ENCODE results near the gene ZNF593. TPM values are rescaled to one million over a fixed set of nuclear protein-coding genes. Genes with fewer than 3 reads are reported as not detected.

The ZNF593 gene
- total and polyA plus RNA-seq, 2 of the 13 experiments (the other 11 are each of a cell fraction or from before 2014, with no cell fraction given): 37.3 to 55.8 TPM

DNA sequence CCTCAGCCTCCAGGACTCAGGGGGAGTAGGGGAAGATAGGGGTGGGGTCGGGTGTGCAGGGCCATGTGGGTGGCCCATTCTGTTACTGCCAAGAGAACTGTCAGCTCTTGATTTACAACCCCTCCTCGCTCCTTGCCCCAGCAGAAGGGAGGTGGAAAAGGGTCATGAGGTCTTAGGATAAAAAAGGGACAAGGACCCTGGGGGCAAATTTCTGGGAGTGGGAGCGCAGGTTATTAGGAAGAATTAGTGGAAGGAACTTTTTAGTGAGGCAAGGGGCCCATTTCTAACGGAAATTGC lies 10.0 kb upstream of the ZNF593 start:
- CTCF ChIA-PET (ENCODE audit: low intra/inter-chr PET ratio, low total read pairs): no interaction called here
- peaks cover 33% of the 10 kb centered on the region for H3K4me1 ChIP-seq (ENCODE audit: insufficient read depth, low read length)
- DNase-seq (ENCODE audit: low spot score): no peak
- H4K20me1 ChIP-seq (ENCODE audit: insufficient read depth, low read length): no peaks in the 10 kb centered on the region
- H3K9me3 ChIP-seq (ENCODE audit: low read length): no peaks in the 10 kb centered on the region
- no peaks in the 10 kb centered on the region for H3K79me2 ChIP-seq (ENCODE audit: insufficient read depth, low read length)
- no peak overlapping the region for H3K9ac ChIP-seq (ENCODE audit: insufficient read depth, low read depth, low read length)
- no TSS peak for BruUV-seq (replicated peaks)
- intact Hi-C loops (cut with micrococcal nuclease; ENCODE audit: unreplicated experiment): loop anchor here (5.0 kb wide), 2 partner anchors 47 to 122 kb away; partner anchors contain the start of gene PDIK1L
- in situ Hi-C loops (cut with HindIII; ENCODE audit: extremely low pct_ligation_motif_present, low pct_unique_long_range_greater_than_20kb): loop anchor here (10.0 kb wide), 2 partner anchors 55 to 265 kb away; no protein-coding TSS in a partner anchor
- no peak overlapping the region for H3K4me2 ChIP-seq (ENCODE audit: low read depth, low read length)
- no peak overlapping the region for H2AFZ ChIP-seq (ENCODE audit: low read length)
- ATAC-seq: no peak
- FAIRE-seq: no peak
- no peak overlapping the region for H3K27ac ChIP-seq (ENCODE audit: extremely low read length, insufficient read depth, low read length)
- no peak overlapping the region for H3K4me3 ChIP-seq (replicated peaks in 1 of 3; ENCODE audit: insufficient read depth in 1 of 3, low read depth in 2 of 3, low read length in 3 of 3)
- peaks cover 16 to 73% of the 10 kb centered on the region in 2 experiments; a peak in 4 of 5 replicates for H3K27me3 ChIP-seq (ENCODE audit: control insufficient read depth in 1 of 2, insufficient read depth in 2 of 2, low read length in 2 of 2)
- POLR2A ChIA-PET: no interaction called here
- no peaks in the 10 kb centered on the region for H3K36me3 ChIP-seq (replicated peaks in 1 of 2; ENCODE audit: control insufficient read depth in 1 of 2, insufficient read depth in 2 of 2, low read length in 2 of 2)
- 43% methylated on average over 3 of the region's 4 CpGs for WGBS (ENCODE audit: low lambda C conversion rate)
- TF ChIP-seq, protein P1, sequence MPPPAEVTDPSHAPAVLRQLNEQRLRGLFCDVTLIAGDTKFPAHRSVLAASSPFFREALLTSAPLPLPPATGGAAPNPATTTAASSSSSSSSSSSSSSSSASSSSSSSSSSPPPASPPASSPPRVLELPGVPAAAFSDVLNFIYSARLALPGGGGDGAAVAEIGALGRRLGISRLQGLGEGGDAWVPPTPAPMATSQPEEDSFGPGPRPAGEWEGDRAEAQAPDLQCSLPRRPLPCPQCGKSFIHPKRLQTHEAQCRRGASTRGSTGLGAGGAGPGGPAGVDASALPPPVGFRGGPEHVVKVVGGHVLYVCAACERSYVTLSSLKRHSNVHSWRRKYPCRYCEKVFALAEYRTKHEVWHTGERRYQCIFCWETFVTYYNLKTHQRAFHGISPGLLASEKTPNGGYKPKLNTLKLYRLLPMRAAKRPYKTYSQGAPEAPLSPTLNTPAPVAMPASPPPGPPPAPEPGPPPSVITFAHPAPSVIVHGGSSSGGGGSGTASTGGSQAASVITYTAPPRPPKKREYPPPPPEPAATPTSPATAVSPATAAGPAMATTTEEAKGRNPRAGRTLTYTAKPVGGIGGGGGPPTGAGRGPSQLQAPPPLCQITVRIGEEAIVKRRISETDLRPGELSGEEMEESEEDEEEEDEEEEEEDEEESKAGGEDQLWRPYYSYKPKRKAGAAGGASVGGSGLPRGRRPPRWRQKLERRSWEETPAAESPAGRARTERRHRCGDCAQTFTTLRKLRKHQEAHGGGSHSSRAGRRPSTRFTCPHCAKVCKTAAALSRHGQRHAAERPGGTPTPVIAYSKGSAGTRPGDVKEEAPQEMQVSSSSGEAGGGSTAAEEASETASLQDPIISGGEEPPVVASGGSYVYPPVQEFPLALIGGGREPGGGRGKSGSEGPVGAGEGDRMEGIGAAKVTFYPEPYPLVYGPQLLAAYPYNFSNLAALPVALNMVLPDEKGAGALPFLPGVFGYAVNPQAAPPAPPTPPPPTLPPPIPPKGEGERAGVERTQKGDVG (CRISPR knock-in tag; IDR thresholded peaks at IDR 0.05; ENCODE audit: borderline replicate concordance): no peak
- TF ChIP-seq HNRNPK (IDR thresholded peaks at IDR 0.05; ENCODE audit: low read depth, low read length, poor library complexity, severe bottlenecking) (no peak), SCMH1 (CRISPR knock-in tag; IDR thresholded peaks at IDR 0.05; ENCODE audit: borderline replicate concordance) (no peak), FOSL1 (CRISPR knock-in tag; IDR thresholded peaks at IDR 0.05; ENCODE audit: borderline replicate concordance) (no peak), NKX3-1 (CRISPR knock-in tag; IDR thresholded peaks at IDR 0.05) (no peak), ZNF225 (CRISPR knock-in tag; IDR thresholded peaks at IDR 0.05) (no peak), ZNF788 (CRISPR knock-in tag; IDR thresholded peaks at IDR 0.05; ENCODE audit: borderline replicate concordance) (no peak), ARID2 (CRISPR knock-in tag; IDR thresholded peaks at IDR 0.05; ENCODE audit: borderline replicate concordance) (no peak), KLF13 (CRISPR knock-in tag; IDR thresholded peaks at IDR 0.05) (no peak), ZNF383 (CRISPR knock-in tag; IDR thresholded peaks at IDR 0.05; ENCODE audit: borderline replicate concordance) (no peak)
- TF ChIP-seq, protein P2, sequence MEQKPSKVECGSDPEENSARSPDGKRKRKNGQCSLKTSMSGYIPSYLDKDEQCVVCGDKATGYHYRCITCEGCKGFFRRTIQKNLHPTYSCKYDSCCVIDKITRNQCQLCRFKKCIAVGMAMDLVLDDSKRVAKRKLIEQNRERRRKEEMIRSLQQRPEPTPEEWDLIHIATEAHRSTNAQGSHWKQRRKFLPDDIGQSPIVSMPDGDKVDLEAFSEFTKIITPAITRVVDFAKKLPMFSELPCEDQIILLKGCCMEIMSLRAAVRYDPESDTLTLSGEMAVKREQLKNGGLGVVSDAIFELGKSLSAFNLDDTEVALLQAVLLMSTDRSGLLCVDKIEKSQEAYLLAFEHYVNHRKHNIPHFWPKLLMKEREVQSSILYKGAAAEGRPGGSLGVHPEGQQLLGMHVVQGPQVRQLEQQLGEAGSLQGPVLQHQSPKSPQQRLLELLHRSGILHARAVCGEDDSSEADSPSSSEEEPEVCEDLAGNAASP (CRISPR knock-in tag; IDR thresholded peaks at IDR 0.05; ENCODE audit: borderline replicate concordance): no peak
- TF ChIP-seq, protein P3, sequence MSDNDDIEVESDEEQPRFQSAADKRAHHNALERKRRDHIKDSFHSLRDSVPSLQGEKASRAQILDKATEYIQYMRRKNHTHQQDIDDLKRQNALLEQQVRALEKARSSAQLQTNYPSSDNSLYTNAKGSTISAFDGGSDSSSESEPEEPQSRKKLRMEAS (IDR thresholded peaks at IDR 0.05): no peak
- TF ChIP-seq, protein P4, sequence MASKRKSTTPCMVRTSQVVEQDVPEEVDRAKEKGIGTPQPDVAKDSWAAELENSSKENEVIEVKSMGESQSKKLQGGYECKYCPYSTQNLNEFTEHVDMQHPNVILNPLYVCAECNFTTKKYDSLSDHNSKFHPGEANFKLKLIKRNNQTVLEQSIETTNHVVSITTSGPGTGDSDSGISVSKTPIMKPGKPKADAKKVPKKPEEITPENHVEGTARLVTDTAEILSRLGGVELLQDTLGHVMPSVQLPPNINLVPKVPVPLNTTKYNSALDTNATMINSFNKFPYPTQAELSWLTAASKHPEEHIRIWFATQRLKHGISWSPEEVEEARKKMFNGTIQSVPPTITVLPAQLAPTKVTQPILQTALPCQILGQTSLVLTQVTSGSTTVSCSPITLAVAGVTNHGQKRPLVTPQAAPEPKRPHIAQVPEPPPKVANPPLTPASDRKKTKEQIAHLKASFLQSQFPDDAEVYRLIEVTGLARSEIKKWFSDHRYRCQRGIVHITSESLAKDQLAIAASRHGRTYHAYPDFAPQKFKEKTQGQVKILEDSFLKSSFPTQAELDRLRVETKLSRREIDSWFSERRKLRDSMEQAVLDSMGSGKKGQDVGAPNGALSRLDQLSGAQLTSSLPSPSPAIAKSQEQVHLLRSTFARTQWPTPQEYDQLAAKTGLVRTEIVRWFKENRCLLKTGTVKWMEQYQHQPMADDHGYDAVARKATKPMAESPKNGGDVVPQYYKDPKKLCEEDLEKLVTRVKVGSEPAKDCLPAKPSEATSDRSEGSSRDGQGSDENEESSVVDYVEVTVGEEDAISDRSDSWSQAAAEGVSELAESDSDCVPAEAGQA (IDR thresholded peaks at IDR 0.05; ENCODE audit: low read depth): no peak
- TF ChIP-seq, protein P4 (CRISPR knock-in tag; IDR thresholded peaks at IDR 0.05; ENCODE audit: borderline replicate concordance): no peak
